ENCODE results near the gene FAM53B. TPM values are rescaled to one million over a fixed set of nuclear protein-coding genes. Genes with fewer than 3 reads are reported as not detected.

FAM53B gene
- total RNA-seq, 4 donors from 2014 or later = 21.9 to 42.6 (median 32.2) TPM

- no peak for TF ChIP-seq CTCF (IDR thresholded peaks at IDR 0.05)
- no peak for ATAC-seq (ENCODE audit: low FRiP score)
- no peak for DNase-seq (ENCODE audit: low spot score)
These were observed 158.0 kb downstream of the FAM53B start for GRCh38 chr10:124586142-124586541.

- no peak for DNase-seq (ENCODE audit: low spot score)
- TF ChIP-seq CTCF (IDR thresholded peaks at IDR 0.05) = no peak
- no peak for ATAC-seq (ENCODE audit: low FRiP score)
These were observed 165.2 kb downstream of the FAM53B start for GRCh38 chr10:124579011-124579399.

GRCh38 chr10:124578231-124579010 lies 165.8 kb downstream of the FAM53B start:
- ATAC-seq (ENCODE audit: low FRiP score) (no peak), DNase-seq (ENCODE audit: low spot score) (no peak)
- TF ChIP-seq CTCF (IDR thresholded peaks at IDR 0.05) = no peak

- ATAC-seq (ENCODE audit: low FRiP score) (no peak), DNase-seq (ENCODE audit: low spot score) (no peak)
- no peak for TF ChIP-seq CTCF (IDR thresholded peaks at IDR 0.05)
These were observed 166.5 kb downstream of the FAM53B start for GRCh38 chr10:124577651-124578050.

GRCh38 chr10:124576526-124577420 lies 167.4 kb downstream of the FAM53B start:
- TF ChIP-seq CTCF (IDR thresholded peaks at IDR 0.05) = no peak
- DNase-seq (ENCODE audit: low spot score) (no peak), ATAC-seq (ENCODE audit: low FRiP score) (no peak)

GRCh38 chr10:124575107-124576035 lies 168.8 kb downstream of the FAM53B start:
- ATAC-seq (ENCODE audit: low FRiP score) (no peak), DNase-seq (ENCODE audit: low spot score) (no peak)
- no peak for TF ChIP-seq CTCF (IDR thresholded peaks at IDR 0.05)

All from omental fat pad (tissue), 4 donors.